Thyroid gland (tissue), 4 donors: ENCODE measurements around the gene LRMDA. TPM values are rescaled to one million over a fixed set of nuclear protein-coding genes. Genes with fewer than 3 reads are reported as not detected.

Experiments
- DNase-seq, 2 donors: peaks; one replicate each; pipeline ENCODE4 v3.0.0-alpha.2; 2019
- H3K27ac ChIP-seq, 3 donors: fragments of 200-600 bp; sonication (generic); 1 replicate in 2 of 3; 2 replicates in 1 of 3; pipeline ENCODE4 v1.5.1; 2016 to 2019; ENCODE audit warnings: mild to moderate bottlenecking in 1 of 3, moderate library complexity in 1 of 3
- H3K27me3 ChIP-seq: fragments of 200-600 bp; sonication (generic); one replicate; pipeline ENCODE4 v1.5.1; 2019
- H3K36me3 ChIP-seq, 2 donors: fragments of 200-600 bp; sonication (generic); one replicate each; pipeline ENCODE4 v1.5.1; 2016 to 2019
- H3K4me1 ChIP-seq, 2 donors: fragments of 200-600 bp; sonication (generic); one replicate each; pipeline ENCODE4 v1.5.1; 2017 to 2019
- H3K4me3 ChIP-seq, 3 donors: fragments of 200-600 bp; sonication (generic); replicated peaks in 1 of 3; 1 replicate in 2 of 3; 2 replicates in 1 of 3; pipeline ENCODE4 v1.5.1; 2016; ENCODE audit warnings: mild to moderate bottlenecking in 1 of 3
- H3K9me3 ChIP-seq: fragments of 200-600 bp; sonication (generic); one replicate; pipeline ENCODE4 v1.5.1; 2017
- CTCF ChIP-seq, 6 experiments: fragments of 200-600 bp in 3 of 6; fragments of 450-650 bp in 3 of 6; sonication (generic) in 3 of 6; IDR thresholded peaks; one replicate each; pipeline ENCODE4 v1.5.1; 2016 to 2019; ENCODE audit warnings: antibody characterized with exemption in 6 of 6, mild to moderate bottlenecking in 2 of 6, inconsistent platforms in 1 of 6, moderate library complexity in 1 of 6
- POLR2A ChIP-seq, 2 donors: fragments of 450-650 bp; IDR thresholded peaks; one replicate each; pipeline ENCODE4 v1.6.1; 2017; ENCODE audit warnings: antibody characterized with exemption in 2 of 2, mild to moderate bottlenecking in 2 of 2, moderate library complexity in 1 of 2
- WGBS, 2 donors: methylation state at CpG; one replicate each; pipeline ENCODE4 v1.1.5; 2017; 5-methylcytosine and 5-hydroxymethylcytosine counted together
- intact Hi-C: fragments of 100-400 bp; cut with DNase I; formaldehyde crosslinking; loops from one replicate; pipeline ENCODE4 v1.15.1; 2023
- total RNA-seq, 4 donors: library from RNA; depleted of rRNA; stranded (reverse); fragments of >200 nt; gene quantifications; one replicate each; pipeline ENCODE4 v1.2.3, GENCODE V29; 2016

Gene LRMDA
- total RNA-seq, 4 donors from 2014 or later = 16.5 to 31.7 (median 23.2) TPM

DNA sequence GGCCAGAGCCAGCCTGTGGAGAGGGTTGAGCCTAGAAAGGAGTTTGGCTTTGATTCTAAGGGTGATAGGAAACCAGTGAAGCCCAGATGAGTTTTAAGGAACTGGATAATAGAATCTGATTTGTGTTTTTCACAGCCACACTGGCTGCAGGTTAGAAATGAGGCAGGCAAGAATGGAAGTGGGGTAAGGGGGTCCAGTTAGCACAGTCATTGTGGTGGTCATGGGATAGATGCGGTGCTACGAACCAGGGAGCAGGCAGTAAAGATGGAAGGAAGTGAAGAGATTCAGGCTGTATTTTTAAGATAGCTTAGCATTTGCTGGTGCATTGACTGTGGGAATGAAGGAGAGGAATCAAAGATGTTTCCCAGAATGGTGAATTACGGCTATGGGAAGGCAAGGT, 322.2 kb downstream of the LRMDA start:
- intact Hi-C loops = no loop called here
- no peaks in the 10 kb centered on the region for H3K27me3 ChIP-seq

GRCh38 chr10:75754096-75754831, 322.8 kb downstream of the LRMDA start:
- DNase-seq = no peak
- H3K4me1 ChIP-seq = peaks cover 26 to 32% of the 10 kb centered on the region in 2 donors
- 66 to 79% methylated on average over 6 of the region's 6 CpGs for WGBS, 2 donors
- no peak for TF ChIP-seq CTCF (IDR thresholded peaks at IDR 0.05)
- TF ChIP-seq POLR2A (IDR thresholded peaks at IDR 0.05) = no peak
- no peaks in the 10 kb centered on the region for H3K36me3 ChIP-seq
- peak overlapping the region in 2 of 3 donors; percentile 27 to 72 for H3K27ac ChIP-seq
- H3K4me3 ChIP-seq = no peak overlapping the region
- H3K9me3 ChIP-seq = no peaks in the 10 kb centered on the region
- no peaks in the 10 kb centered on the region for H3K27me3 ChIP-seq
- intact Hi-C loops = no loop called here

More for the DNA sequence above, 322.2 kb downstream of the LRMDA start:
- Histone ChIP-seq H3K4me3 (no peak overlapping the region), H3K36me3 (no peaks in the 10 kb centered on the region), H3K9me3 (no peaks in the 10 kb centered on the region), H3K4me1 (peaks cover 26 to 32% of the 10 kb centered on the region in 2 donors), H3K27ac (peak overlapping the region in 1 of 3 donors; percentile 72)
- TF ChIP-seq CTCF (IDR thresholded peaks at IDR 0.05) (no peak), POLR2A (IDR thresholded peaks at IDR 0.05) (no peak)
- 93 to 95% methylated on average over 3 of the region's 3 CpGs for WGBS, 2 donors
- DNase-seq = no peak

- Histone ChIP-seq H3K27ac (peak overlapping the region in 2 of 3 donors; percentile 8 to 72), H3K4me1 (peaks cover 26 to 27% of the 10 kb centered on the region in 2 donors), H3K27me3 (no peaks in the 10 kb centered on the region), H3K9me3 (no peaks in the 10 kb centered on the region), H3K4me3 (no peak overlapping the region), H3K36me3 (no peaks in the 10 kb centered on the region)
- no peak for TF ChIP-seq CTCF (IDR thresholded peaks at IDR 0.05)
- no peak for TF ChIP-seq POLR2A (IDR thresholded peaks at IDR 0.05)
- intact Hi-C loops = no loop called here
- DNase-seq = no peak
- 90 to 97% methylated on average over 6 of the region's 6 CpGs for WGBS, 2 donors
Measured at GRCh38 chr10:75755528-75755927, 324.1 kb downstream of the LRMDA start.

- Histone ChIP-seq H3K4me1 (peaks cover 4 to 12% of the 10 kb centered on the region in 2 donors), H3K27ac (no peak overlapping the region), H3K36me3 (no peaks in the 10 kb centered on the region), H3K9me3 (no peaks in the 10 kb centered on the region), H3K27me3 (no peaks in the 10 kb centered on the region), H3K4me3 (no peak overlapping the region)
- DNase-seq = no peak
- 92 to 94% methylated on average over 2 of the region's 2 CpGs for WGBS, 2 donors
- no peak for TF ChIP-seq CTCF (IDR thresholded peaks at IDR 0.05)
- no peak for TF ChIP-seq POLR2A (IDR thresholded peaks at IDR 0.05)
- intact Hi-C loops = no loop called here
Measured at GRCh38 chr10:75761289-75761688, 329.9 kb downstream of the LRMDA start.

DNA sequence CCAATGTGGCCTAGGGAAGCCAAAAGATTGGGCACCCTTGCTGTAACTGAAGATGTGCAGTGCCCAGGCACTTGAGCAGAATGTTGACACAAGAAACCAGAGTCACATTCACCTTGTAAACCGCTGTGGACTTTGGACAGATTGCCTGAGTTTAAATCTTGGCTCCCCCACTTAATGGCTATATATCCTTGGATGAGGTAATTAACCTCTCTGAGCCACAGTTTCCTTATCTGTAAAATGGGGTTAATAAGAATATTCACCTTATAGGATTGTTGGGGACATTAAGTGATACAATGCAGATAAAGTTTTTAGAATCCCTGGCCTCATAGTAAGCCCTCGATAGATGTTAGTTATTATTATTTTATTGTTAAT, 331.0 kb downstream of the LRMDA start:
- 68 to 77% methylated on average over 2 of the region's 2 CpGs for WGBS, 2 donors
- intact Hi-C loops = no loop called here
- TF ChIP-seq CTCF (IDR thresholded peaks at IDR 0.05) (no peak), POLR2A (IDR thresholded peaks at IDR 0.05) (no peak)
- Histone ChIP-seq H3K27me3 (no peaks in the 10 kb centered on the region), H3K9me3 (no peaks in the 10 kb centered on the region), H3K27ac (no peak overlapping the region), H3K4me1 (peaks cover 4 to 12% of the 10 kb centered on the region in 2 donors), H3K36me3 (no peaks in the 10 kb centered on the region), H3K4me3 (no peak overlapping the region)
- no peak for DNase-seq
